Uterus (tissue), 4 donors: ENCODE data around the gene MRPL42. TPM values are rescaled to one million over a fixed set of nuclear protein-coding genes. Genes with fewer than 3 reads are reported as not detected.
A peak's percentile ranks its signal among the peaks of the same experiment; 100 is the strongest.
"Not testable (repeated sequence)": the region's sequence is repeated elsewhere in the genome, so short reads cannot be mapped to it uniquely, and the experiment has no call there.

Experiments
- DNase-seq, 2 donors: peaks; one replicate each; pipeline ENCODE4 v3.0.0-alpha.2; 2019 to 2020
- H3K27ac ChIP-seq, 2 donors: fragments of 200-600 bp; sonication (generic); 1 replicate in 1 of 2; 2 replicates in 1 of 2; pipeline ENCODE4 v1.5.1; 2016 to 2018
- H3K27me3 ChIP-seq, 2 donors: fragments of 200-600 bp; sonication (generic); one replicate each; pipeline ENCODE4 v1.5.1; 2018 to 2019; ENCODE audit warnings: control low read depth in 1 of 2
- H3K36me3 ChIP-seq, 2 donors: fragments of 200-600 bp; sonication (generic); one replicate each; pipeline ENCODE4 v1.5.1; 2019; ENCODE audit warnings: control low read depth in 1 of 2
- H3K4me1 ChIP-seq, 2 donors: fragments of 200-600 bp; sonication (generic); one replicate each; pipeline ENCODE4 v1.5.1; 2018 to 2019; ENCODE audit warnings: control low read depth in 1 of 2
- H3K4me3 ChIP-seq, 2 donors: fragments of 200-600 bp; sonication (generic); 1 replicate in 1 of 2; 2 replicates in 1 of 2; pipeline ENCODE4 v1.5.1; 2018 to 2019; ENCODE audit warnings: mild to moderate bottlenecking in 1 of 2
- H3K9me3 ChIP-seq, 2 donors: fragments of 200-600 bp; sonication (generic); one replicate each; pipeline ENCODE4 v1.5.1; 2019; ENCODE audit warnings: control low read depth in 1 of 2
- CTCF ChIP-seq, 4 experiments: fragments of 200-600 bp in 2 of 4; fragments of 450-650 bp in 2 of 4; sonication (generic) in 2 of 4; IDR thresholded peaks; one replicate each; pipeline ENCODE4 v1.5.1; 2016 to 2019; ENCODE audit warnings: antibody characterized with exemption in 4 of 4, mild to moderate bottlenecking in 2 of 4, moderate library complexity in 1 of 4
- POLR2A ChIP-seq, 2 donors: fragments of 450-650 bp; IDR thresholded peaks; one replicate each; pipeline ENCODE4 v1.6.1; 2016; ENCODE audit warnings: antibody characterized with exemption in 2 of 2, mild to moderate bottlenecking in 1 of 2, moderate library complexity in 1 of 2
- intact Hi-C: fragments of 100-400 bp; cut with DNase I; formaldehyde crosslinking; loops from one replicate; pipeline ENCODE4 v1.15.1; 2023; ENCODE audit warnings: low total_unique reads
- total RNA-seq, 4 donors: library from RNA; depleted of rRNA in 3 of 4; stranded (reverse); fragments of >200 nt in 3 of 4; gene quantifications; one replicate each; pipeline versions ENCODE4 v1.1.0 to v1.2.4, GENCODE V29; 2014 to 2023
- donor health status: DM: yes; HTN: yes; CAD: no.

Gene MRPL42
- total RNA-seq, 4 donors from 2014 or later, result 59.4 to 130 (median 69.8) TPM

GRCh38 chr12:93430280-93430679, 37.0 kb upstream of the MRPL42 start:
- Histone ChIP-seq H3K27ac (no peak overlapping the region), H3K9me3 (no peaks in the 10 kb centered on the region), H3K36me3 (no peaks in the 10 kb centered on the region), H3K27me3 (no peaks in the 10 kb centered on the region), H3K4me3 (no peak overlapping the region), H3K4me1 (peaks cover 6 to 8% of the 10 kb centered on the region in 2 donors)
- no peak for DNase-seq
- no peak for TF ChIP-seq POLR2A (IDR thresholded peaks at IDR 0.05)
- TF ChIP-seq CTCF (IDR thresholded peaks at IDR 0.05), result no peak
- intact Hi-C loops, result no loop called here

GRCh38 chr12:93432031-93432430, 35.3 kb upstream of the MRPL42 start:
- intact Hi-C loops, H3K9me3 ChIP-seq, H3K36me3 ChIP-seq, H3K27ac ChIP-seq, H3K4me1 ChIP-seq, H3K4me3 ChIP-seq, DNase-seq, H3K27me3 ChIP-seq: not testable (repeated sequence)

GRCh38 chr12:93434256-93434865, 33.0 kb upstream of the MRPL42 start:
- TF ChIP-seq CTCF (IDR thresholded peaks at IDR 0.05), result no peak
- TF ChIP-seq POLR2A (IDR thresholded peaks at IDR 0.05), result no peak
- H3K4me3 ChIP-seq, result no peak overlapping the region
- H3K4me1 ChIP-seq, result peaks cover 0 to 3% of the 10 kb centered on the region in 2 donors

GRCh38 chr12:93438266-93439050, 28.9 kb upstream of the MRPL42 start:
- H3K27ac ChIP-seq, result no peak overlapping the region
- TF ChIP-seq CTCF (IDR thresholded peaks at IDR 0.05) (no peak), POLR2A (IDR thresholded peaks at IDR 0.05) (no peak)
- no peaks in the 10 kb centered on the region for H3K27me3 ChIP-seq
- peaks cover 3 to 9% of the 10 kb centered on the region in 2 donors for H3K4me1 ChIP-seq
- no peak overlapping the region for H3K4me3 ChIP-seq
- DNase-seq, result no peak
- intact Hi-C loops, result no loop called here
- H3K36me3 ChIP-seq, result no peaks in the 10 kb centered on the region
- H3K9me3 ChIP-seq, result no peaks in the 10 kb centered on the region

More at GRCh38 chr12:93434256-93434865, 33.0 kb upstream of the MRPL42 start:
- intact Hi-C loops, result no loop called here
- peak overlapping the region in 1 of 2 donors; percentile 34 for H3K27ac ChIP-seq
- no peaks in the 10 kb centered on the region for H3K36me3 ChIP-seq
- no peaks in the 10 kb centered on the region for H3K27me3 ChIP-seq
- no peaks in the 10 kb centered on the region for H3K9me3 ChIP-seq
- DNase-seq, result no peak

- Histone ChIP-seq H3K4me1 (peaks cover 0 to 9% of the 10 kb centered on the region in 2 donors), H3K36me3 (no peaks in the 10 kb centered on the region), H3K27ac (no peak overlapping the region), H3K9me3 (no peaks in the 10 kb centered on the region), H3K27me3 (no peaks in the 10 kb centered on the region), H3K4me3 (peak overlapping the region in 1 of 2 donors; percentile 100)
- no peak for DNase-seq
- no peak for TF ChIP-seq CTCF (IDR thresholded peaks at IDR 0.05)
- TF ChIP-seq POLR2A (IDR thresholded peaks at IDR 0.05), result no peak
- intact Hi-C loops, result no loop called here
Observed at GRCh38 chr12:93440043-93440835, 27.1 kb upstream of the MRPL42 start.
